GM12892 (cell line): ENCODE results near the gene TM9SF4.
"Not testable (repeated sequence)": the region's sequence is repeated elsewhere in the genome, so short reads cannot be mapped to it uniquely, and the experiment has no call there.

Source experiments
- DNase-seq: peaks from one replicate; pipeline ENCODE4 v3.0.0; 2011; ENCODE audit not compliant: insufficient read length
- FAIRE-seq: peaks from 2 replicates; lab custom pipeline; 2011; peaks lifted over from hg19 to GRCh38; lab: Jason Lieb, UNC
- POLR2A ChIP-seq: IDR thresholded peaks from 2 replicates; pipeline ENCODE4 v1.6.1; 2011; ENCODE audit warnings: low read depth, low read length, control low read depth
- POLR2AphosphoS5 ChIP-seq: IDR thresholded peaks from 2 replicates; pipeline ENCODE4 v1.6.1; 2011; ENCODE audit warnings: low read depth, low read length, control low read depth
- TAF1 ChIP-seq: IDR thresholded peaks from 2 replicates; pipeline ENCODE4 v1.6.1; 2011; ENCODE audit warnings: low read depth, mild to moderate bottlenecking, control low read depth, low read length, borderline replicate concordance

Gene TM9SF4

DNA sequence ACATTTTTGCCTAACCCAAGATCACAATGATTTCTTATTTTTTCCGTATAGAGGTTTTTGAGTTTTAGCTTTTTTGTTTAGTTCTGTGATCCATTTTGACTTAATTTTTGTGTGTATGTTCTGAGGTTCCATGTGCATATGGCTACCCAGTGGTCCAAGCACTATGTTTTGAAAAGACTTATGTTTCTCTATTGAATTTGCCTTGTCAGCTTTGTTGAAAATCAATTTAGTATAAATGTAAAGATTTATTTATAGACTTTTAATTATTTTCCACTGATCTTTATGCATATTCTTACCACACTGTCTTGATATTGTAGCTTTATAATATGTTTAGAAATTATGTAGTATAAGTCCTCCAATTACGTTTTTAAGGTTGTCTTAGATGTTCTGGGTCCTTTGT lies 10.2 kb downstream of the TM9SF4 start:
- FAIRE-seq: no peak
- no peak for TF ChIP-seq POLR2AphosphoS5
- TF ChIP-seq POLR2A: no peak
- DNase-seq: no peak

DNA sequence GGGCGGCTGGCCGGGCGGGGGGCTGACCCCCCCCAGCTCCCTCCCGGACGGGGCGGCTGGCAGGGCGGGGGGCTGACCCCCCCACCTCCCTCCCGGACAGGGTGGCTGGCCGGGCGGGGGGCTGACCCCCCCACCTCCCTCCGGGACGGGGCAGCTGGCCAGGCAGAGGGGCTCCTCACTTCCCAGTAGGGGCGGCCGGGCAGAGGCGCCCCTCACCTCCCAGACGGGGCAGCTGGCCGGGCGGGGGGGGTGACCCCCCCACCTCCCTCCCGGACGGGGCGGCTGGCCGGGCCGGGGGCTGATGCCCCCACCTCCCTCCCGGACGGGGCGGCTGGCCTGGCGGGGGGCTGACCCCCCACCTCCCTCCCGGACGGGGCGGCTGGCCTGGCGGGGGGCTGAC lies 12.4 kb downstream of the TM9SF4 start:
- DNase-seq, FAIRE-seq: not testable (repeated sequence)

DNA sequence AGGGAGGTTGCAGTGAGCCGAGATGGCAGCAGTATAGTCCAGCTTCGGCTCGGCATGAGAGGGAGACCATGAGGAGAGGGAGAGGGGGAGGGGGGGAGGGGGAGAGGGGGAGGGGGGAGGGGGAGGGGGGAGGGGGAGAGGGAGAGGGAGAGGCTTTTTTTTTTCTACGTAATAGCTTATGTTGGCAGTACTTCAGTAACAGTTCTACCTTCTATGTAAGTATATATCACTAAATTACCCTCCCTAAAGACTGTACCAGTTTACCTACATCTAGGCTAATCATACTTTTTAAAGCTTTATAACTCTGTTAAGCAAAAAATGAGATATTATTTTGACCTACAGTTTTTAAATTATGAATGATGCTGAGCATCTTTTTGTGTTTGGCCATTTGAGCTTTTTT lies 13.6 kb downstream of the TM9SF4 start:
- FAIRE-seq: no peak
- DNase-seq: no peak
- TF ChIP-seq TAF1: no peak
- no peak for TF ChIP-seq POLR2A
- TF ChIP-seq POLR2AphosphoS5: no peak

DNA sequence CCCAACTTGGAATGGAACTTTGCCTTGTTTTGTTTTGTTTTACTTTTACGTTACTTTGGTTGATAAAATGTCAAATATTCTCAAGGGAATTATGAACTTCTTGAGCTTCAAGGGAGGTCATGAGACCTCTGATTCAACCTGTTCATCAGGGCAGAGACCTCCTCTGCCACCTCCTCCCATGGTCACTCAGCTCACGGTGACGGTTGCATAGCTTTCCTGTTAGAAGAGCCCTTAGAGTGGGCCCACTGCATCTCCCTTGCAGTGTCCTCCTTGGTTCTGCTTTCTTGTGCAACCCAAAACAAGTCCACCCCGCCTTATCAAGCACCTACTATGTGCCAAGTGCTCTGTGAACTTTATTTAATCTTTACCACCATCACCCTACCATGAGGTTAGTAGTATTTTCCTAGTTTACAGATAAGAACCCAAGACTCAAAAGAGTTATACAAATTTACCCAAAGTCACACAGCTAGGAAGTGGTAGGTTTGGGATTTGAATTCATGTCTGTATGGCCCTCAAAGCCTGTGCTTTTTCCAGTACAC lies 15.5 kb downstream of the TM9SF4 start:
- FAIRE-seq (no peak), DNase-seq (no peak)
- TF ChIP-seq TAF1 (no peak), POLR2AphosphoS5 (no peak), POLR2A (no peak)

DNA sequence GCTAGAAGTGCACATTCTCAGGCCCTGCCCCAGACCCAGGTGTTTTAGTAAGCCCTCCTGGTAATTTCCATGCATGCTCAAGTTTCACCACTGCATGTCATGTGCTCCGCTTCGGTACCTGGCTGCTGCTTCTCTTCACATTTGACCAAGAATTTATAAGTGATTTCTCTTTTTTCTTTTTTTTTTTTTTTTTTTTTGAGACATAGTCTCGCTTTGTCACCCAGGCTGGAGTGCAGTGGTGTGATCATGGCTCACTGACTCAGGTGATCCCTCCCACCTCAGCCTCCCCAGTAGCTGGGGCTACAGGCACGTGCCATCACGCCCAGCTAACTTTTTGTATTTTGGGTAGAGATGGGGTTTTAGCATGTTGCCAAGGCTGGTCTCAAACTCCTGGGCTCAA lies 16.0 kb downstream of the TM9SF4 start:
- DNase-seq: no peak
- FAIRE-seq: no peak
- TF ChIP-seq TAF1 (no peak), POLR2A (no peak), POLR2AphosphoS5 (no peak)

DNA sequence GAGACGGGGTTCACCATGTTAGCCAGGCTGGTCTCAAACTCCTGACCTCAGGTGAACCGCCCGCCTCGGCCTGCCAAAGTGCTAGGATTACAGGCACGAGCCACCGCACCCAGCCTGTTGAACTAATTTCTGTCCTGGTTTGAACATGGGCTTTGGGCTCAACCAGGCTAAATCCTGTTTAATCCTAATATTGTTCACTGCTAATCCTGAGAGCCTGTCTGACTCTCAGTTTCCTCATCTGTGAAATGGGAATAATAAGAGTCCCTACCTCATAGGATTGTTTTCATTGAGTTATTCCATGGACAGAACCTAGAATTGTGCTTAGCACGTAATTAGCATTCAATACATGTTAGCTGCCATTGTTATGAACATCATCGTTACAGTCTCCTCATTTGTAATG lies 17.4 kb downstream of the TM9SF4 start:
- FAIRE-seq (no peak), DNase-seq (no peak)
- TF ChIP-seq POLR2A (no peak), POLR2AphosphoS5 (no peak), TAF1 (no peak)

DNA sequence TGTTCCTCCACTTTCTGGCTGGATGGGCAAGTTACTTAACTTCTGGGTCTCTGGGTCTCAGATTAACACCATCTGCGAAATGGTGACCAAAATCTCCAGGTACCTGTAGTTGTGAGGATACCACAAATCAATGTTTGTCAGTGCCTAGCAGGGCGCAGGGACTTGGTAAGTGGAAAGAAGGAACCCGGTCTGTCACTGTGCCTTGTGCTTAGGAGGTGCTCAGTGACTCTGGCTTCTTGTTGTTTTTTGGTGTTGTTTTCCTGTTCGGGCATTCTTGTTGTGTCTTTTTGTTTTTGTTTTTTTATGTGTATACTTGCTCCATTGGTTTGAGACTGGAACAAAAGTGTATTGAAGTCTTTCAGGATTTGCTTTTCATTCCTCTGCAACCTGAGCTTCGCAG lies 17.8 kb downstream of the TM9SF4 start:
- FAIRE-seq (no peak), DNase-seq (no peak)
- no peak for TF ChIP-seq POLR2A
- TF ChIP-seq POLR2AphosphoS5: no peak
- TF ChIP-seq TAF1: no peak

DNA sequence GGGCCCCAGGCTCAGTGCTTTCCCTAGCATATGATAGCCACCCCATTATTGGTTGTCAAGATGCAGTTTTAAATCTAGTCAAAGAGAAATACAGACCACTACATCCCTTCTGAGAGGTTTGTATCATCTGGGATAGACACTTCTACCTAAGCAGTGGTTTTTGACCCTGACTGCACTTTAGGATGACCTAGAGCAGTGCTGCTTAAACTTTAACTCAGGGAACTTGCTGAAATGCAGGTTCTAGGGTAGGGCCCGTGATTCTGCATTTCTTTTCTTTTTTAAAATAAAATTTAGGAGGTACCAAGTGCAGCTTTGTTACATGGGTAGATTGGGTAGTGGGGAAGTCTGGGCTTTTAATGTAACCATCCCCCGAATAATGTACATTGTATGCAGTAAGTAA lies 18.7 kb downstream of the TM9SF4 start:
- no peak for TF ChIP-seq POLR2A
- TF ChIP-seq TAF1: no peak
- no peak for TF ChIP-seq POLR2AphosphoS5
- DNase-seq (no peak), FAIRE-seq (no peak)

DNA sequence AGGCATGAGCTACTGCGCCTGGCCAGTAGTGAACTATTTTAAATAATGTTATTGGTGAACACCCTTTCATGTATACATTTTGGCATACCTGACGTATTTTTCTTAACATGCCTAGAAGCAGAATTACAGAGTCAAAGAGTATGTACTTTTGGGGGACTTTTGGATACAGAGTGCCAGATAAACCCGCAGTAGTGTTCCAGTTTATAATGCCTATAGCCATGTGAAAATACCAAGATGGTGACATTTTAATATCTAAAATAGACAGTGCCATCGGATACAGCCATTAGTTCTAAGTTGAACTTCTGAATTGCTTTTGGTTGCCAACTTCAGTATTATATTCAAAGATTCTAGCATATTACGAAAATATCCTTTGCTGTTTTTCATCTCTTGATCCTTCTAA lies 20.3 kb downstream of the TM9SF4 start:
- no peak for DNase-seq
- TF ChIP-seq POLR2A (no peak), TAF1 (no peak), POLR2AphosphoS5 (no peak)
- no peak for FAIRE-seq

DNA sequence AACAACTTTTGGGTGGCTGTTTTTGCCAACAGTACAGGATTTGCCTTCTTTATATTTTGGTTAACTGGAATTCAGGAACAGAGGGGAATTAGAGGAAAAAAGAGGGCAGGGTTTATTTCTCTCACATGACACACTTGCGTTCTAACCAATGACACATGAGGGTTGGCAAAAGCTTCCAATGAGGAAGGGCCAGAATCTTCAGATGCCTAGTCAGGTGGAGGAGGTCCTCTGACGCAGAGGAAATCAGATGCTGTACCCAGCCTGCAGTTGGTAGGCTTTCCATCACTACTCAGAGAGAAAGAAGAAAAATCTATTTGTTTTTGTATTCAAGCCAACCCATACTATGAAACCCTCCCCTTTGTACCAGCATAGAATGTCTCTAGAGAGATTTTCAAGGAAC lies 20.8 kb downstream of the TM9SF4 start:
- no peak for DNase-seq
- FAIRE-seq: no peak
- TF ChIP-seq POLR2A: no peak

DNA sequence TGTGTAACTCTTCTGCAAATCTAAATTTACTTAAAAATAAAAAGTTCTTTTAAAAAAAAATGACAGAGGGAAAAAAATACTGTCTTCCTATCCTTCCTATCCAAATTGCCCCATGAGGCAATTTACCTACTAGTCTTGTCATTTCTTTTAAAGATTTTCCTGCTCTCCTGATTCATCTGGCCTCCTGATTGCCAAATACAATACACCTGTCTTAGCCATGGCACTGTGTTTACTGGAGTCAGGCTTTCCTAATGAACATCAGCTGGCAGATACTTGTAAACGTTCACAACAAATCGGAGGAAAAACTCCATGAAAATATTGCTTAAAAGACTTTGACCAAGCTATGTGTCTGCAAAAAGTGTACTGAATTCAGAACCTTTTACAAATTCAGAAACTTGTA lies 21.5 kb downstream of the TM9SF4 start:
- FAIRE-seq (no peak), DNase-seq (no peak)
- no peak for TF ChIP-seq POLR2A
- TF ChIP-seq POLR2AphosphoS5: no peak
- TF ChIP-seq TAF1: no peak

DNA sequence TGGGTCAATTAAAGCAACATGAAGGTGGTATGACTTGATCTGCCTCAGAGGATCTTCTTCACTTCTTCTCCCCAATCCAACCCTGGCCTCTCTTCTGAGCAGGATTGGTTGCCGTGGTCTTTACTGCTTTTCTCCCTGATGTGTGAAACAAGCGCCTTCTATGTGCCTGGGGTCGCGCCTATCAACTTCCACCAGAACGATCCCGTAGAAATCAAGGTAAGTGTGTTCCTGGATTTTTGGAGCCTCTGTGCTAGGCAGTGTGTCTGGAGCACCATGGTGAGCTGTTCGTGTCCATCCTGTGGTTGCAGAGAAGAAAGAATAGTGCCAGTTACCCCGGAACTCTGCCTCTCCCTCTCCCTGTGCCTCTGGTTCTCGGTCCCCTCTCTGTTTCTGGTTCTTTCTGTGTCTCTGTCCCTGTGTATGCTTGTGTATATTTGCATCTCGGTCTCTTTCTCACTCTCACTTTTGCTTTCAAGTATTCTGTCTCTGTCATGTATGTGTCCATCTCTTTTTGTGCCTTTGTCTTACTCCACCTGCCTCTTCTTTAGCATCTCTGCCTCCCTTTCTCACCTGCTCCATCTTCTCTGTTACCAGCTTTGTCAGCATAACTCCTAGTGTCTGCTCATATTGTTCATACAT lies 23.5 kb downstream of the TM9SF4 start:
- FAIRE-seq: peak; percentile 83
- no peak for TF ChIP-seq POLR2A
- TF ChIP-seq POLR2AphosphoS5: no peak
- no peak for TF ChIP-seq TAF1
- DNase-seq: peak; percentile 37

DNA sequence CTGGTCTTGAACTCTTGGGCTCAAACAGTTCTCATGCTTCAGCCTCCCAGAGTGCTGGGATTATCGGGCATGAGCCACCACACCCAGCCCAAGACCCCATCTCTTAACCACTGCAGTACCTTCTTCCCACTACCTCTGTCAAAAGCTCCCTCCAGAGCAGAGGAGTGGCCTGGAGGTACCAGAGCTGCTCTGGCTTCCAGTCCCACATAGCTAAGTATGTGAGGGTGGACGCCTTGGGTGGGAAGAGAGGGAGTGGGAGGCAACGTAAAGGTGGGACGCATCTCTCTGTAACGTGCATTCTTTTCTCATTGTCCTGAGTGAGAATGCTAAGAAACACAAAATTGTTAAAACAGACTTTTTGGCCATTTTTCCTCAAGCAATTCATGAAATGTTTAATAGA lies 24.5 kb downstream of the TM9SF4 start:
- no peak for FAIRE-seq
- TF ChIP-seq TAF1: no peak
- TF ChIP-seq POLR2A: no peak
- TF ChIP-seq POLR2AphosphoS5: no peak

More for the DNA sequence above, 24.5 kb downstream of the TM9SF4 start:
- no peak for DNase-seq
